Measurements from ENCODE around the gene S100PBP.

Gene S100PBP

GRCh38 chr1:32890516-32891240 is 73.2 kb downstream of the S100PBP start:
- Histone ChIP-seq H3K27me3 (replicated peaks; ENCODE audit: insufficient read depth, low read length) (peaks cover 72% of the 10 kb centered on the region), H2AFZ (ENCODE audit: low read length) (no peak overlapping the region), H3K4me3 (ENCODE audit: low read length) (no peak overlapping the region), H3K4me1 (ENCODE audit: low read length) (no peaks in the 10 kb centered on the region), H3K79me2 (ENCODE audit: low read length) (no peaks in the 10 kb centered on the region), H3K27ac (ENCODE audit: low read length) (no peak overlapping the region), H3K9me3 (replicated peaks; ENCODE audit: insufficient read depth, low read length) (no peaks in the 10 kb centered on the region), H4K20me1 (ENCODE audit: insufficient read depth, low read length) (no peaks in the 10 kb centered on the region), H3F3A (ENCODE audit: insufficient read depth, low read length) (no peaks in the 10 kb centered on the region), H3K9ac (ENCODE audit: low read length) (no peak overlapping the region), H3K36me3 (replicated peaks; ENCODE audit: insufficient read depth, low read length) (no peaks in the 10 kb centered on the region), H3K9me2 (replicated peaks; ENCODE audit: insufficient read depth, low read length) (no peaks in the 10 kb centered on the region), H3K4me2 (ENCODE audit: low read depth, low read length) (no peak overlapping the region)
- TF ChIP-seq EZH2 (optimal IDR thresholded peaks at IDR 0.05; ENCODE audit: low read depth, low read length): no peak
- TF ChIP-seq EZH2phosphoT487 (IDR thresholded peaks at IDR 0.05; ENCODE audit: low read length): no peak
- TF ChIP-seq, protein P1, sequence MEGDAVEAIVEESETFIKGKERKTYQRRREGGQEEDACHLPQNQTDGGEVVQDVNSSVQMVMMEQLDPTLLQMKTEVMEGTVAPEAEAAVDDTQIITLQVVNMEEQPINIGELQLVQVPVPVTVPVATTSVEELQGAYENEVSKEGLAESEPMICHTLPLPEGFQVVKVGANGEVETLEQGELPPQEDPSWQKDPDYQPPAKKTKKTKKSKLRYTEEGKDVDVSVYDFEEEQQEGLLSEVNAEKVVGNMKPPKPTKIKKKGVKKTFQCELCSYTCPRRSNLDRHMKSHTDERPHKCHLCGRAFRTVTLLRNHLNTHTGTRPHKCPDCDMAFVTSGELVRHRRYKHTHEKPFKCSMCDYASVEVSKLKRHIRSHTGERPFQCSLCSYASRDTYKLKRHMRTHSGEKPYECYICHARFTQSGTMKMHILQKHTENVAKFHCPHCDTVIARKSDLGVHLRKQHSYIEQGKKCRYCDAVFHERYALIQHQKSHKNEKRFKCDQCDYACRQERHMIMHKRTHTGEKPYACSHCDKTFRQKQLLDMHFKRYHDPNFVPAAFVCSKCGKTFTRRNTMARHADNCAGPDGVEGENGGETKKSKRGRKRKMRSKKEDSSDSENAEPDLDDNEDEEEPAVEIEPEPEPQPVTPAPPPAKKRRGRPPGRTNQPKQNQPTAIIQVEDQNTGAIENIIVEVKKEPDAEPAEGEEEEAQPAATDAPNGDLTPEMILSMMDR (IDR thresholded peaks at IDR 0.05; ENCODE audit: low read length): no peak
- DNase-seq: no peak

GRCh38 chr1:32891241-32891570 is 73.8 kb downstream of the S100PBP start:
- Histone ChIP-seq H4K20me1 (ENCODE audit: insufficient read depth, low read length) (no peaks in the 10 kb centered on the region), H3F3A (ENCODE audit: insufficient read depth, low read length) (no peaks in the 10 kb centered on the region), H3K4me3 (ENCODE audit: low read length) (no peak overlapping the region), H3K4me1 (ENCODE audit: low read length) (no peaks in the 10 kb centered on the region), H3K9me2 (replicated peaks; ENCODE audit: insufficient read depth, low read length) (no peaks in the 10 kb centered on the region), H3K9me3 (replicated peaks; ENCODE audit: insufficient read depth, low read length) (no peaks in the 10 kb centered on the region), H3K4me2 (ENCODE audit: low read depth, low read length) (no peak overlapping the region), H2AFZ (ENCODE audit: low read length) (no peak overlapping the region), H3K79me2 (ENCODE audit: low read length) (no peaks in the 10 kb centered on the region), H3K27me3 (replicated peaks; ENCODE audit: insufficient read depth, low read length) (peaks cover 68% of the 10 kb centered on the region), H3K27ac (ENCODE audit: low read length) (no peak overlapping the region), H3K9ac (ENCODE audit: low read length) (no peak overlapping the region), H3K36me3 (replicated peaks; ENCODE audit: insufficient read depth, low read length) (no peaks in the 10 kb centered on the region)
- TF ChIP-seq EZH2phosphoT487 (IDR thresholded peaks at IDR 0.05; ENCODE audit: low read length) (no peak), EZH2 (optimal IDR thresholded peaks at IDR 0.05; ENCODE audit: low read depth, low read length) (no peak)
- TF ChIP-seq, protein P1 (IDR thresholded peaks at IDR 0.05; ENCODE audit: low read length): no peak
- no peak for DNase-seq

DNA sequence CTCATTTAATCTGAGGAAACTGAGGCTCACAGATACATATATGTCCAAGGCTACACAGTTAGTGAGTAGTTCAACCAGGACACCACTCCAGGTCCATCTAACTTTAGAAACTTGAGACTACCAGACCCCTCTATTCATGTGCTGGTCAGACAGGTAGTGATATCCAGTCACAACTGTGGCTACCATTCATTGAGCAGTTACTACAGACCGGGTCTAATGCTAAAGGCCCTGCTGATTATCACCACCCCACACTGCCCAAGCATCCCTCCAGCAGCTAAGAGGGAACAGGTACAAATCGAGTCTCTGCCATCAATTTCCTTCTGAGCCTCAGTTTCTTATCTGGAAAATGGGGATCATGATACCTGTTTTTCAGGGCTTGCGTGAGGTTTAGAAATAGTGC is 74.2 kb downstream of the S100PBP start:
- H3K27ac ChIP-seq (ENCODE audit: low read length): no peak overlapping the region
- no peak overlapping the region for H2AFZ ChIP-seq (ENCODE audit: low read length)
- no peaks in the 10 kb centered on the region for H3K4me1 ChIP-seq (ENCODE audit: low read length)
- no peaks in the 10 kb centered on the region for H3K79me2 ChIP-seq (ENCODE audit: low read length)
- H3K4me2 ChIP-seq (ENCODE audit: low read depth, low read length): no peak overlapping the region
- H3K9me2 ChIP-seq (replicated peaks; ENCODE audit: insufficient read depth, low read length): no peaks in the 10 kb centered on the region
- H4K20me1 ChIP-seq (ENCODE audit: insufficient read depth, low read length): no peaks in the 10 kb centered on the region
- H3K9ac ChIP-seq (ENCODE audit: low read length): no peak overlapping the region
- DNase-seq: no peak
- no peaks in the 10 kb centered on the region for H3F3A ChIP-seq (ENCODE audit: insufficient read depth, low read length)
- no peaks in the 10 kb centered on the region for H3K9me3 ChIP-seq (replicated peaks; ENCODE audit: insufficient read depth, low read length)
- TF ChIP-seq EZH2phosphoT487 (IDR thresholded peaks at IDR 0.05; ENCODE audit: low read length) (no peak), EZH2 (optimal IDR thresholded peaks at IDR 0.05; ENCODE audit: low read depth, low read length) (no peak)
- TF ChIP-seq, protein P1 (IDR thresholded peaks at IDR 0.05; ENCODE audit: low read length): no peak
- peaks cover 66% of the 10 kb centered on the region for H3K27me3 ChIP-seq (replicated peaks; ENCODE audit: insufficient read depth, low read length)
- no peak overlapping the region for H3K4me3 ChIP-seq (ENCODE audit: low read length)
- no peaks in the 10 kb centered on the region for H3K36me3 ChIP-seq (replicated peaks; ENCODE audit: insufficient read depth, low read length)
